ENCODE results near the gene CACNA2D2.

DNA sequence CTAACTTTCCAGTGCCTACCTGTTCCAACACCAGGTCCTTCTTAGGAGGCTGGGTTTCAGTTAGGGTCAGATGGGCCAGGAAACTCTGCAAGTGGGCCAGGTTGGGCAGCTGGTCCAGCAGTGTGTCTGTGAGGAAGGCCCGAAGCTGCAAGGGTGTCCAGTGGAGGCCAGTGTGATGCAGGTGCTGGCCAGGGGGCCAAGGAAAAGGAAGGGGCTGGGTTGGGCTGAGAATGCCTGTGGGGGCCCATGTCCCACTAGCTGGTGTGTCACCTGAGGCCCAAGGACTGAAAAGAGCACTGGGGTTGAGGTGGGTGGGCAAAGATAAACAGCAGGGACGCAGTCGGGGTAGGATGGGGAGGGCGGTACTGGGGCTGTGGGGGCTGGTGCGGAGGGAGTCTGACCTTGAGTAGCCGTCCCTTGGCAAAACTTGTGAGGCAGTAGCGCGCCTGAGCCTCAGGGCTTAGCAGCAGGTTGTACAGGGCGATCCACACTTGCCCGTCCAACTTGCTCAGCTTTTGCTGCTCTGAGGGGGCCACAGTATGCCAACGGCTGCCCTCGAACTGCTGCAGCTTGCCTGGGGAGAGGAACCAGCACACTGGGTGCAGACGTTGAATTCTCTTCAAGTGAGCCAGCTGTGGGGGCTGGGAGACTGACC, 161.3 kb downstream of the CACNA2D2 start:
- TF ChIP-seq, protein P1, sequence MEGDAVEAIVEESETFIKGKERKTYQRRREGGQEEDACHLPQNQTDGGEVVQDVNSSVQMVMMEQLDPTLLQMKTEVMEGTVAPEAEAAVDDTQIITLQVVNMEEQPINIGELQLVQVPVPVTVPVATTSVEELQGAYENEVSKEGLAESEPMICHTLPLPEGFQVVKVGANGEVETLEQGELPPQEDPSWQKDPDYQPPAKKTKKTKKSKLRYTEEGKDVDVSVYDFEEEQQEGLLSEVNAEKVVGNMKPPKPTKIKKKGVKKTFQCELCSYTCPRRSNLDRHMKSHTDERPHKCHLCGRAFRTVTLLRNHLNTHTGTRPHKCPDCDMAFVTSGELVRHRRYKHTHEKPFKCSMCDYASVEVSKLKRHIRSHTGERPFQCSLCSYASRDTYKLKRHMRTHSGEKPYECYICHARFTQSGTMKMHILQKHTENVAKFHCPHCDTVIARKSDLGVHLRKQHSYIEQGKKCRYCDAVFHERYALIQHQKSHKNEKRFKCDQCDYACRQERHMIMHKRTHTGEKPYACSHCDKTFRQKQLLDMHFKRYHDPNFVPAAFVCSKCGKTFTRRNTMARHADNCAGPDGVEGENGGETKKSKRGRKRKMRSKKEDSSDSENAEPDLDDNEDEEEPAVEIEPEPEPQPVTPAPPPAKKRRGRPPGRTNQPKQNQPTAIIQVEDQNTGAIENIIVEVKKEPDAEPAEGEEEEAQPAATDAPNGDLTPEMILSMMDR (IDR thresholded peaks at IDR 0.05) = no peak
- no peak for TF ChIP-seq POLR2AphosphoS5 (IDR thresholded peaks at IDR 0.05)

Measured in prostate gland (tissue), 2 donors.